Retinal pigment epithelial cell (primary cell): ENCODE measurements around the gene HBA2.
"Not testable (repeated sequence)": the region's sequence is repeated elsewhere in the genome, so short reads cannot be mapped to it uniquely, and the experiment has no call there.

Source experiments
- DNase-seq: peaks from one replicate; pipeline ENCODE4 v3.0.0-alpha.2; 2010; ENCODE audit warnings: low read depth
- H3K4me3 ChIP-seq: 2 replicates; pipeline ENCODE4 v1.5.1; 2011; ENCODE audit warnings: mild to moderate bottlenecking, low read length, control low read depth, moderate library complexity
- TF ChIP-seq, protein P1 (sequence below): conservative IDR thresholded peaks from 2 replicates; pipeline ENCODE4 v1.5.1; 2011; ENCODE audit warnings: low read depth, low read length, control low read depth, inconsistent platforms

The HBA2 gene

GRCh38 chr16:152141-153128, 20.2 kb upstream of the HBA2 start, which contains the start of gene HBZ:
HBZ (plus strand) TSS chr16:152644; CDS start chr16:152910, 266 bp downstream.
- no peak within 1 kb of the TSS for H3K4me3 ChIP-seq
- DNase-seq, result no peak
- TF ChIP-seq, protein P1, sequence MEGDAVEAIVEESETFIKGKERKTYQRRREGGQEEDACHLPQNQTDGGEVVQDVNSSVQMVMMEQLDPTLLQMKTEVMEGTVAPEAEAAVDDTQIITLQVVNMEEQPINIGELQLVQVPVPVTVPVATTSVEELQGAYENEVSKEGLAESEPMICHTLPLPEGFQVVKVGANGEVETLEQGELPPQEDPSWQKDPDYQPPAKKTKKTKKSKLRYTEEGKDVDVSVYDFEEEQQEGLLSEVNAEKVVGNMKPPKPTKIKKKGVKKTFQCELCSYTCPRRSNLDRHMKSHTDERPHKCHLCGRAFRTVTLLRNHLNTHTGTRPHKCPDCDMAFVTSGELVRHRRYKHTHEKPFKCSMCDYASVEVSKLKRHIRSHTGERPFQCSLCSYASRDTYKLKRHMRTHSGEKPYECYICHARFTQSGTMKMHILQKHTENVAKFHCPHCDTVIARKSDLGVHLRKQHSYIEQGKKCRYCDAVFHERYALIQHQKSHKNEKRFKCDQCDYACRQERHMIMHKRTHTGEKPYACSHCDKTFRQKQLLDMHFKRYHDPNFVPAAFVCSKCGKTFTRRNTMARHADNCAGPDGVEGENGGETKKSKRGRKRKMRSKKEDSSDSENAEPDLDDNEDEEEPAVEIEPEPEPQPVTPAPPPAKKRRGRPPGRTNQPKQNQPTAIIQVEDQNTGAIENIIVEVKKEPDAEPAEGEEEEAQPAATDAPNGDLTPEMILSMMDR, result no peak

GRCh38 chr16:153129-153521, 19.6 kb upstream of the HBA2 start:
- DNase-seq, H3K4me3 ChIP-seq: not testable (repeated sequence)

GRCh38 chr16:153550-154216, 19.0 kb upstream of the HBA2 start:
- H3K4me3 ChIP-seq, DNase-seq: not testable (repeated sequence)

DNA sequence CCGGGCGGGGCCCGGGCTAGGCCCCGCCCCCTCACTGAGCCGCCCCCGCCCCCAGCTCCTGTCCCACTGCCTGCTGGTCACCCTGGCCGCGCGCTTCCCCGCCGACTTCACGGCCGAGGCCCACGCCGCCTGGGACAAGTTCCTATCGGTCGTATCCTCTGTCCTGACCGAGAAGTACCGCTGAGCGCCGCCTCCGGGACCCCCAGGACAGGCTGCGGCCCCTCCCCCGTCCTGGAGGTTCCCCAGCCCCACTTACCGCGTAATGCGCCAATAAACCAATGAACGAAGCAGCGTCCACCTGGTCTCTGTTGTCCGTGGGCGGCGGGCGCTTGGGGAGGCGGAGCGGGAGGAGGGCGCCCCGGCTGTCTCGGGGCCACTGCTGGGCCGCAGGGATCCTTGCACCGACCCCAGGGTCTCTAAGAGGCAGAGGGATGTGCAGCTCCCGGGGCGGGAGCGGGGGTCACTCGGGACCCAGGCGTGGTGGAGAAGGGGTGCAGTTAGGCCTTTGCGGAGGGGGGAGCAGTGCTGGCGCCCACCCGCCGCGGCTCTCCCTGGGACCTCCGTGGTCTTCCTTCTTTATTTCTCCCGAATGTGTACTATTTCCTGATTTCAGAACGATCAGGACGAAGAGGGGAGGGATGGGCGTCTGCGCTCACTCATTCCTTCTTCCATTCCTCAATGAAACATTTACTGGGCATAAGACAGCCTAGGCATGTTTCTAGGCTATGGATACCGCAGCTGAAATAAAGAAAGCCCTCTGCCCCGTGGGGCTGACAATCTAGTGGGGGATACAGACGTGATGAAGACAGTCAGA, 18.3 kb upstream of the HBA2 start:
- TF ChIP-seq, protein P1, result no peak
- DNase-seq, result no peak
- H3K4me3 ChIP-seq, result peak overlapping the region; percentile 43

DNA sequence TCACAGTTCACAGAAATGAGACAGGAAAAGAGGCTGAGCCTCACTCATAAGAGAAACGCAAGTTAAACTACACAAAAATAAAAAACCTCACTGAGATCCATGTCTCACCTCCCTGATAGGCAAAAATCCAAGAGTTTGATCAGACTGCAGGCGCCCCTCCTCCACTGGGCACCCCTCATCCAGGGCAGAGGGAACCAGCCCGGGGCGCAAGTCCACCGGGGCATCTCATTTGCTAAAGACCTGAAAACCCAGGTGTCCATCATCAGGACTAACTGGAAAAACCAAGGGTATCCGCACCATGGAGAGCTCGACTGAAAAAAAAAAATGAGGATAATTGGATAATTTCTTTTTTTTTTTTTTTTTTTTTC, 17.7 kb upstream of the HBA2 start:
- H3K4me3 ChIP-seq, result peak overlapping the region; percentile 43
- TF ChIP-seq, protein P1, result no peak

DNA sequence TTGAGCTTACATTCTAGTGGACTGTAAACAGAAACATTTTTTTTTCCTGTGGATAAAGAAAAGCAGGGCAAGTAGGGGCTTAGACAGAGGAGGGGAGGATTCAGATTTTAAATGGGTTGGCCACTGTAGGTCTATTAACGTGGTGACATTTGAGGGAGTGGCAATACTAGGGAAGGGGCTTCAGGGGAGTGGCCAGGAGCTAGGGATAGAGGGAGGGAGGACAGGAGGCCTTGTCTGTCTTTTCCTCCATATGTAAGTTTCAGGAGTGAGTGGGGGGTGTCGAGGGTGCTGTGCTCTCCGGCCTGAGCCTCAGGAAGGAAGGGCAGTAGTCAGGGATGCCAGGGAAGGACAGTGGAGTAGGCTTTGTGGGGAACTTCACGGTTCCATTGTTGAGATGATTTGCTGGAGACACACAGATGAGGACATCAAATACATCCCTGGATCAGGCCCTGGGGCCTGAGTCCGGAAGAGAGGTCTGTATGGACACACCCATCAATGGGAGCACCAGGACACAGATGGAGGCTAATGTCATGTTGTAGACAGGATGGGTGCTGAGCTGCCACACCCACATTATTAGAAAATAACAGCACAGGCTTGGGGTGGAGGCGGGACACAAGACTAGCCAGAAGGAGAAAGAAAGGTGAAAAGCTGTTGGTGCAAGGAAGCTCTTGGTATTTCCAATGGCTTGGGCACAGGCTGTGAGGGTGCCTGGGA, 13.4 kb upstream of the HBA2 start:
- no peak overlapping the region for H3K4me3 ChIP-seq
- DNase-seq, result no peak
- TF ChIP-seq, protein P1, result no peak

More for the DNA sequence above, 17.7 kb upstream of the HBA2 start:
- DNase-seq, result no peak

DNA sequence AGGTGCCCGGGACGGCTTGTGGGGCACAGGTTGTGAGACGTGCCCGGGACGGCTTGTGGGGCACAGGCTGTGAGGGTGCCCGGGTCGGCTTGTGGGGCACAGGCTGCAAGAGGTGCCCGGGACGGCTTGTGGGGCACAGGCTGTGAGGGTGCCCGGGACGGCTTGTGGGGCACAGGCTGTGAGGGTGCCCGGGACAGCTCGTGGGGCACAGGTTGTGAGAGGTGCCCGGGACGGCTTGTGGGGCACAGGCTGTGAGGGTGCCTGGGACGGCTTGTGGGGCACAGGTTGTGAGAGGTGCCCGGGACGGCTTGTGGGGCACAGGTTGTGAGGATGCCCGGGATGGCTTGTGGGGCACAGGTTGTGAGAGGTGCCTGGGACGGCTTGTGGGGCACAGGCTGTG, 12.4 kb upstream of the HBA2 start:
- not testable (repeated sequence) for H3K4me3 ChIP-seq, DNase-seq

DNA sequence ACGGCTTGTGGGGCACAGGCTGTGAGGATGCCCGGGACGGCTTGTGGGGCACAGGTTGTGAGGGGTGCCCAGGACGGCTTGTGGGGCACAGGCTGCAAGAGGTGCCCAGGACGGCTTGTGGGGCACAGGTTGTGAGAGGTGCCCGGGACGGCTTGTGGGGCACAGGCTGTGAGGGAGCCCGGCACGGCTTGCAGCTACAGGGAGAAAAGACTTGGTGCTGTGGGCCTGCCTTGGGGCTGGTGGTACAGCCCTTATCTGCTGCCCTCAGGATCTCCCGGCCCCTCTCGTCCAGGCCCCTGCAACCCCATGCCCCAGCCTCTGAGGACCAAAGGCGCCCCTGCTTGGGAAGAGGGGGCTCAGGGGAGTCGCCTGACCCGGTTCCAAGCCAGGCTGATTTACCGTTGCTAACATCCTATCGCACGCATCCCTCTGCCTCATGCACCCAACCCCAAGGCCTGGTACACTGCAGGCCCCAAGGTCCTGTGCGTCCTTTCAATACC, 11.9 kb upstream of the HBA2 start:
- DNase-seq, result no peak
- TF ChIP-seq, protein P1, result no peak
- no peak overlapping the region for H3K4me3 ChIP-seq
